Inflammatory macrophage treated with lipopolysaccharide for 4 hours (primary cell): ENCODE data around the gene IGFL3.
"Not testable (repeated sequence)": the region's sequence is repeated elsewhere in the genome, so short reads cannot be mapped to it uniquely, and the experiment has no call there.

Source experiments
- DNase-seq: peaks from one replicate; pipeline ENCODE4 v3.0.0-alpha.2; 2020

Gene IGFL3

GRCh38 chr19:46118136-46118535 lies 6.4 kb downstream of the IGFL3 start:
- DNase-seq: no peak

DNA sequence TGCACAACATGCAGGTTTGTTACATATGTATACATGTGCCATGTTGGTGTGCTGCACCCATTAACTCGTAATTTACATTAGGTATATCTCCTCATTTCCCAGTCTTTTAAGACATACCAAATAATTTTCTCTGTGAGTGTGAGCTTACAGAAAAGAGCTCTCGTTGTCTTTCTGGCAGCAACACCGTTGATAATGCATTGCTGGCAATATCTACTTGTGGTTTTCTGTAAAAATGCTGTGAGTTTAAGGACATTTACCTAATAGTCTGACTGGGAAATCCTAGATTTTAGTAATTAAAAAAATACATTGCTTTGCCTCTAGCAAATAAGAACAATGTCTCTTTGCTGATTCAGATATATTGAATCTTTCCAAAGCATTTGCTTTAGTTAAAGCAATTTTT lies 8.4 kb downstream of the IGFL3 start:
- no peak for DNase-seq

DNA sequence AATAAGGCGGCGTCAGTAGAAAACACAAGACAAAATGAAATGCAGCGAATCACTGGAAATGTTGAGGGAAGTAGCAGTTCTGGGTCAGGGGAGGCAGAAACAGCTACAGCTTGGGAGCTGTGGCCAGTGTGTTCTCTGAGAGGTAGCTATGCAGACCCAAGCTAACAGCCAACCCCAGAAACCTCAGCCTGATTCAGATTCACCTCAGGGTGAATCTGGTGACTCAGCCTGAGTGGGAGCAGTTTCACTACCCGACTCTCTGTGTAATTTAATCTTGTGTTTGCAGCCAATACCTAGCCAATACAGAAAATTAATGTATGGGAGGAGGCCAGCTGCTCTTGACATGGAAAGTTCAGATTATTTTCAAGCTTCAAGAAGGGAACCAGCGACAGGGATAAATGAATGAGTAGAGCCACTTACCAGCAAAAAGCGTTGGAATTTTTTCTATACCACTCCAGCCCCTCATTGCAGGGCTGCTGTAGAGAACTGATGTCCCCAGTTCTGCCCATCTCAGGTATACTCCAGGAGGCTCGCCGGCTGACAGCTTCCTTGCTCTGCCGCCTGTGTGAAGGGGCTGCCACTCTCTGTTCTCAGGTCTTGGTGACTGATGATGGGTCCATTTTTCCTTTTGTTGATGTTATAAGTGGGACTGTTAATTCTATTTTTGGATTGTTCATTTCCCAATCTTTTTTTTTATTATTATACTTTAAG lies 8.9 kb downstream of the IGFL3 start:
- DNase-seq: peak; percentile 34

GRCh38 chr19:46113726-46114125 lies 10.8 kb downstream of the IGFL3 start:
- DNase-seq: no peak

- no peak for DNase-seq
Measured at GRCh38 chr19:46112527-46112926, 12.0 kb downstream of the IGFL3 start.

- peak; percentile 15 for DNase-seq
Measured at GRCh38 chr19:46111376-46111775, 13.1 kb downstream of the IGFL3 start.

GRCh38 chr19:46109876-46110275 lies 14.6 kb downstream of the IGFL3 start:
- DNase-seq: no peak

DNA sequence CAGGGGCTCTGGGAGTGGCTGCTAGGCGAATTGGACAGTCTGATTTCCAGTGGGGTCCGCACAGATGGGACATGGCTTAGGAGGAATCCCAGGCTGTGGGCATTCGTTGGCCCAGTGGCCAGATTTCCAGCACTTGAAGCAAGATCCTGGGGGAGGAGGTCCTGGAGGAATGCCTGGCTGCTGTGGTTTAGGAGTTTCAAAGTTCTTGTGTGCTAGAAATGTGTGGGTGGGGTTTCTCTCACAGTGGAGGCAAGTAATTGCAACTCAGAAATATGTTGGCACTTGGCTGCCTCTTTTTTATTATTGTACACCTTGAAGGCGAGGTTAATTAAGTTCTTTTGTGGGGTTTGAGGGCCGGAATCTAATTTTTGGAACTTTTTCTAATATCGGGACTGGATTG lies 17.1 kb downstream of the IGFL3 start:
- DNase-seq: no peak

GRCh38 chr19:46102333-46102732 lies 22.2 kb downstream of the IGFL3 start:
- not testable (repeated sequence) for DNase-seq

GRCh38 chr19:46101293-46101692 lies 23.2 kb downstream of the IGFL3 start:
- no peak for DNase-seq

DNA sequence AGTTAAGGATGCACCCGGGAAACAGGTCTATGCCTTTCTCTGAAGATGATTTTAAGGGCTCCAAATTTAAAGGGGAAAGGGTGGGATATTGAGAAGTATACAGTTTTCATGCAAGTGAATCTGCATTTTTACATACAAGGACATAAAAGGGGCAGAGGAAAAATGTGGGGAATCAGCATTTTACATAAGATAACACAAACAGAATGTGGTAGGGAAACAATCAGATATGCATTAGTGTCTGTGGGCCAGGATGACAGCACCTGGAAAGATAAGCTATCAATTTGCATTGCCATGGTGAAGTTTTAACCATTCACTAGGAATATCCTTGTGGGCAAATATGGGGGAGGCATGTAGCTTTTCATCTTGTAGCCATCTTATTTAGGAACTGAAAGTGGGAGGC lies 24.1 kb downstream of the IGFL3 start:
- DNase-seq: no peak

- no peak for DNase-seq
Measured at GRCh38 chr19:46090444-46090843, 34.0 kb downstream of the IGFL3 start.

DNA sequence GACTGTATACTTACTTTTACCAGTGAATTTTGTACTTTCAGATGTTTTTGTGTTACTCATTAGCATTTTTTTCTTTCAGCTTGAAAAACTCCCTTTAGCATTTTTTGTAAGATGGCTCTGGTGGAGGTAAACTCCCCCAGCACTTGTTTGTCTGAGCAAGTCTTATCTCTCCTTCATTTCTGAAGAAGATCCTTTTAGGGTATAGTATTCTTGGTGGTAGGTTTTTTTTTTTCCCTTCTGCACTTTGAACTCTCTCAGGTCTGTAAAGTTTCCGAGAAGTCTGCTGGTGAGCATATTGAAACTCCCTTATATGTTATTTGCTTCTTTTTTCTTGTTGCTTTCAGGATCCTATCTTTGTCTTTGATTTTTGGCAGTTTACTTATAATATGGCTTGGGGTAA lies 35.1 kb downstream of the IGFL3 start:
- DNase-seq: no peak

DNA sequence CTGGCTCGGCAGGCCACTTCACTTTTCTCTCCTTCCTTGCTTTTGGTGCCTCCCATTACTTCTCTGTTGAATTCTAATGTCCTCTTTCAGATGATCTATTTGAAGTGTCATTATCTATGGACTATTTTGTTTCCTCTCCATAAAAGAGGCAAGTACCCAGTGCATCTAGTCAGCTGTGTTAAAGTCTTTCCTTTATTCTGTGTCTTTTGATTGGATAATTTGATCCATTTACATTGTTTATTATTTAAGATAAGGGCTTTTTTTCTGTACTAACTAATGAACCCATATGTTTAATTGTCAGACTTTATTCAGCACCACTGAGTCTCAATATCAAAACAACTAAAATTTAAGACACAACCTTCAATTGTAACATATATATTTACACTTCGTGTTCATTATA lies 36.4 kb downstream of the IGFL3 start:
- no peak for DNase-seq

DNA sequence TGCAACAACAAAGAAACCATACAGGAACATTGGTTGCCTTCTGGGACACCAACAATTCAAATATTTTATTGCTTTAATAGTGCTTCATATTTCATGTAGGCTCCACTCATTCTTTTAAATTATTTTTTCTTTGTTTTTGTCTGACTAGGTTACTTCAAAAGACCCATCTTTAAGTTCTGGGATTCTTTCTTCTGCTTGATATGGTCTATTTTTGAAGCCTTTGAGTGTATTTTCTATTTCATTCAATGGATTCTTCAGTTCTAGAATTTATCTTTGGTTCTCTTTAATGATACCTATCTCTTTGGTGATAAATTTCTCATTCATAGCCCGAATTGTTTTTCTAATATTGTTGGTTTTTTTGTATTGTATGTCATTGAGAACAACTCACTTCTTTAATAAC lies 38.6 kb downstream of the IGFL3 start:
- no peak for DNase-seq

GRCh38 chr19:46082728-46083050 lies 41.8 kb downstream of the IGFL3 start:
- no peak for DNase-seq

- peak; percentile 51 for DNase-seq
Measured at GRCh38 chr19:46081928-46082727, 42.4 kb downstream of the IGFL3 start.

GRCh38 chr19:46080561-46080960 lies 43.9 kb downstream of the IGFL3 start:
- no peak for DNase-seq

- no peak for DNase-seq
Measured at GRCh38 chr19:46079576-46079975, 44.9 kb downstream of the IGFL3 start.

GRCh38 chr19:46078573-46079332 lies 45.7 kb downstream of the IGFL3 start:
- peak; percentile 35 for DNase-seq

DNA sequence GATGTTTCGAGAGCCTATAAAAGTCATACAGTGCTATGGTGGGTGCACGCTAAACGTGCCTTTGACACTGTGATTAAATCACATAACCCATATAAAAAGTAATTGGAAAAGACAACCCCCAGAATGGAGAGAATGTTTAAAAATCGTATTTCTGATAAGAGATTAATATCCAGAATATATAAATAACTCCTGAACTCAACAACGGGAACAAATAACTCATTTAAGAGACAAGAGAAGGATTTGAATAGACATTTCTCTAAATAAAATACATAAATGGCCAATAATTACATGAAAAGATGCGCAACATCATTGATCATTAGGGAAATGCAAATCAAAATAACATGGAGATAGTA lies 46.7 kb downstream of the IGFL3 start:
- DNase-seq: no peak

- DNase-seq: peak; percentile 70
Measured at GRCh38 chr19:46076951-46077814, 47.3 kb downstream of the IGFL3 start.
